Type B pancreatic cell (in vitro differentiated cells): ENCODE results near the gene FYN. TPM values are rescaled to one million over a fixed set of nuclear protein-coding genes. Genes with fewer than 3 reads are reported as not detected.

Experiments used
- DNase-seq: peaks from one replicate; pipeline ENCODE4 v3.0.0; 2021; ENCODE audit warnings: mixed read lengths; ENCODE audit not compliant: unreplicated experiment; ENCODE audit errors: extremely low spot score
- H3K27ac Mint-ChIP-seq: 2 replicates; pipeline ENCODE4 v1.8.0; 2021; ENCODE audit warnings: mild to moderate bottlenecking, mixed read lengths
- H3K27me3 Mint-ChIP-seq: 2 replicates; pipeline ENCODE4 v1.8.0; 2021; ENCODE audit warnings: mixed read lengths
- H3K36me3 Mint-ChIP-seq: 2 replicates; pipeline ENCODE4 v1.8.0; 2021; ENCODE audit warnings: mixed read lengths
- H3K4me1 Mint-ChIP-seq: one replicate; pipeline ENCODE4 v1.8.0; 2021; ENCODE audit warnings: mixed read lengths; ENCODE audit not compliant: unreplicated experiment
- H3K4me3 Mint-ChIP-seq: 2 replicates; pipeline ENCODE4 v1.8.0; 2021; ENCODE audit warnings: mild to moderate bottlenecking, mixed read lengths
- H3K9me3 Mint-ChIP-seq: 2 replicates; pipeline ENCODE4 v1.8.0; 2021; ENCODE audit warnings: mixed read lengths
- total RNA-seq: library from RNA; stranded (reverse); gene quantifications from 2 replicates; pipeline ENCODE4 v1.2.1, GENCODE V29; 2021; ENCODE audit warnings: low replicate concordance
- TF ChIP-seq, protein P1 (sequence below): fragments of 200-600 bp; sonication (generic); conservative IDR thresholded peaks from 2 replicates; pipeline ENCODE4 v1.5.0; 2021; ENCODE audit warnings: antibody characterized with exemption, mild to moderate bottlenecking

The FYN gene
- total RNA-seq, 1 donor from 2014 or later = 131 TPM

DNA sequence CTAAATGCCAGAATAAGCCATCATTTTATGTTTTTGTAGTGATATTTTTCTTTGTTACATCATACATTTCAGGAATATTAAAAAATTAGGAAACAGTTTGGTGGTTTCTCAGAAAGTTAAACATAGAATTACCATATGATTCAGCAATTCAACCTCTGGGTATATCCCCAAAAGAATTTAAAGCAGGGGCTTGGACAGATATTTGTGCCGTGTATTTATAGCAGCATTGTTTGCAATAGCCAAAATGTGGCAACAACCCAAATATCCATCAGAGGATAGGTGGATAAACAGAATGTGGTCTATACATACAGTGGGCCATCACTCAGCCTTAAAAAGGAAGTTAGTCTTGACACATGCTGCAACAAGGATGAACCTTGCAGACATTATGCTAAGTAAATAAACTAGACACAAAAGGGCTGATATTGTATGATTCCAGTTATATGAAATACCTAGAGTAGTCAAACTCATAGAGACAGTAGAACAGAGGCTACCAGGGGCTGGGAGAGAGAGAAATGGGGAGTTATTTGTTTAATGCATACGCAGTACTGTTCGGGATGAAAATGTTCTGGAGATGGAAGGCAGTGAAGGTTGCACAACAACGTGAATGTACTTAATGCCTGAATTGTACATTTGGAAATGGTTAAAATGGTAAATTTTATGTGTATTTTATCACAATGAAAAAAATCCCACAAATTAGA lies 248.7 kb downstream of the FYN start:
- no peak overlapping the region for H3K4me3 Mint-ChIP-seq
- H3K27ac Mint-ChIP-seq = no peak overlapping the region
- H3K9me3 Mint-ChIP-seq = no peaks in the 10 kb centered on the region
- DNase-seq = no peak
- peaks cover 2% of the 10 kb centered on the region for H3K27me3 Mint-ChIP-seq
- TF ChIP-seq, protein P1, sequence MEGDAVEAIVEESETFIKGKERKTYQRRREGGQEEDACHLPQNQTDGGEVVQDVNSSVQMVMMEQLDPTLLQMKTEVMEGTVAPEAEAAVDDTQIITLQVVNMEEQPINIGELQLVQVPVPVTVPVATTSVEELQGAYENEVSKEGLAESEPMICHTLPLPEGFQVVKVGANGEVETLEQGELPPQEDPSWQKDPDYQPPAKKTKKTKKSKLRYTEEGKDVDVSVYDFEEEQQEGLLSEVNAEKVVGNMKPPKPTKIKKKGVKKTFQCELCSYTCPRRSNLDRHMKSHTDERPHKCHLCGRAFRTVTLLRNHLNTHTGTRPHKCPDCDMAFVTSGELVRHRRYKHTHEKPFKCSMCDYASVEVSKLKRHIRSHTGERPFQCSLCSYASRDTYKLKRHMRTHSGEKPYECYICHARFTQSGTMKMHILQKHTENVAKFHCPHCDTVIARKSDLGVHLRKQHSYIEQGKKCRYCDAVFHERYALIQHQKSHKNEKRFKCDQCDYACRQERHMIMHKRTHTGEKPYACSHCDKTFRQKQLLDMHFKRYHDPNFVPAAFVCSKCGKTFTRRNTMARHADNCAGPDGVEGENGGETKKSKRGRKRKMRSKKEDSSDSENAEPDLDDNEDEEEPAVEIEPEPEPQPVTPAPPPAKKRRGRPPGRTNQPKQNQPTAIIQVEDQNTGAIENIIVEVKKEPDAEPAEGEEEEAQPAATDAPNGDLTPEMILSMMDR = no peak
- no peaks in the 10 kb centered on the region for H3K36me3 Mint-ChIP-seq
- H3K4me1 Mint-ChIP-seq = peaks cover 33% of the 10 kb centered on the region

DNA sequence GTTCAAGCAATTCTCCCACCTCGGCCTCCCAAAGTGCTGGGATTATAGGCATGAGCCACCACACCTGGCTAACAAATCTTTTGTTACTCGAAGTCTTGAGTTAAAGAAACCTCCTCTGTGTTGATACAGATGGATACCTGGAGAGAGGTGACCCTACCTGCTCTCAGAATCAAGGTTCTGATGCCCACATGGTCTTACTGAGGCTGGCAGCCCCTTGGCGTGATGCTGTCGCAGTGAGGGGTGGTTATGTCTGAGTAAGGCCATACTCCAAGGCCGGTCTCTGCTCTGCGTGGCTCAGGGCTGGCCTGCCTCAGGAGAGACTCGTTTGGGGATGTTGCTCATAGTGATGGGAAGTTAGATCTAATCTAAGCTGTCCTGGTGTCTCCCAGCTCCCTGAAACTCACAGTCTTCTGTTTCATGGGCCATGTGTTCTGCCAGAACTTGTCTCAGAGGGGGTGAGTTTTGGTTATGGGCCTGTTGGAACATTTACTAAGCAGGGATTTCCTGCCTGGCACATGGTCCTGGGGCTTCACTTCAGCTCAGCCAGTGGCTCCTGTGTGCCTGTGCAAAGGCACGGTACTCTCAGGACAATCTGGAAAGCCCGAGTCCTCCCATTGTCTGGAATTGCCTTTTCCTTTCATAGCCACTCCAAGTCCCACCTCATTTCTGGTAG lies 250.1 kb downstream of the FYN start:
- TF ChIP-seq, protein P1 = no peak
- H3K27me3 Mint-ChIP-seq = peaks cover 2% of the 10 kb centered on the region
- no peak overlapping the region for H3K4me3 Mint-ChIP-seq
- DNase-seq = peak; percentile 48
- no peaks in the 10 kb centered on the region for H3K9me3 Mint-ChIP-seq
- peaks cover 26% of the 10 kb centered on the region for H3K4me1 Mint-ChIP-seq
- H3K36me3 Mint-ChIP-seq = no peaks in the 10 kb centered on the region
- H3K27ac Mint-ChIP-seq = no peak overlapping the region

DNA sequence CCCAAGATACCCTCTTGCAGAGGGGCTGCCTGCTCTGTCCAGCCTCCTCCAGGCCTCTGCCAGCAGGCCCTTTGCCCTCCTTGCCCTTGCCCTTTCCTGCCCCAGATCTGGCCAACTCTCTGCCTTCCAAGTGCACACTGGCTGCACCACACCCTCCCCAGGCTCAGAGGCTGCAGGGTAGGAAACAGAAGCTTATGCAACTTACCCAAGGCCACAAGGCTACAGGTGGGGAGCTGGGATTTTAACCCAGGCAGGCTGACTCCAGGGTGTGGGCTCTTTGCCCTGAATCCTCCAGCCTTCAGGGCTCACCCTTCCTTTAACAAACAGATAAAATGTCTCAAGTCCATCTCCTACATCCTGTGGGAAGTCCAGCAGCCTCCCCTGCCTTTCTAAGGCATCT lies 253.1 kb downstream of the FYN start:
- Mint-ChIP-seq H3K27me3 (peaks cover 2% of the 10 kb centered on the region), H3K4me3 (no peak overlapping the region), H3K9me3 (no peaks in the 10 kb centered on the region), H3K4me1 (peaks cover 17% of the 10 kb centered on the region), H3K27ac (no peak overlapping the region), H3K36me3 (no peaks in the 10 kb centered on the region)
- TF ChIP-seq, protein P1 = no peak
- DNase-seq = no peak

DNA sequence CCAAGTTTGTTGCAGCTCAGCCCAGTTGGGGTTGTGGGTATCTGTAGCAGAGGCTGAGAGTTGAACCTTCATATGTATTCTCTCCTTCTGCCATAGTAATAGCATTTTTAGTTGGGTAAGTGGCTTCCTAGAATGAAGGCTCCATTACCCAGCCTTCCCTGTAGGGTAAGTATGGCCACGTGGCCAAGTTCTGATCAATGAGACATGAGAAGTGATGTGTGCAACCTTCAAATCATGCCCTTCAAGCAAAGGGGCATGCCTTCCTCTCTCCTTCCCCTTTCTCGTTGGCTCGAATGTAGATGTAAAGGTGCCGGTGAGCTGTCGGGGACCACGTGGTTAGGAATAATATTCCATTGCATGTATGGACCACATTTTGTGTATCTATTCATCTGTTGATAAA lies 254.8 kb downstream of the FYN start:
- peaks cover 23% of the 10 kb centered on the region for H3K4me1 Mint-ChIP-seq
- H3K4me3 Mint-ChIP-seq = no peak overlapping the region
- DNase-seq = no peak
- TF ChIP-seq, protein P1 = no peak
- H3K27ac Mint-ChIP-seq = no peak overlapping the region
- H3K9me3 Mint-ChIP-seq = no peaks in the 10 kb centered on the region
- no peaks in the 10 kb centered on the region for H3K36me3 Mint-ChIP-seq
- peaks cover 2% of the 10 kb centered on the region for H3K27me3 Mint-ChIP-seq

DNA sequence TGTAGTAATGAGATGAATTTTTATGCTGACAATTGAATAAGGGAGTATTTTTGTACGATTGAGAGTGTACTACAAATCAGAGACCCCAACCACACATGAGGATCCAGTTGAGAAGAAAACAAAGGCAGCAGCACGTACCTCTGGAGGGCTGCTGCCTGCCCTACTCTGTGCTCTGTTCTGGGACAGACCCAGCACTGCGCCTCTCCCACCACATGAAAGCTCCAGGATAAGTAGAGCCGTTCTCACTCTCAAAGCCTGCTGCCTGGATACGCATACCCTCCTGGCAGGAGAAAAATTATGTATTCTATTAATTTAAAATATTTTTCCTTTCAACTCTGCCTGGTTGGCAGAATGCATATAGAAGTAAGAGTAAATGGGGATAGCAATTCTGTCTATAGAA lies 256.1 kb downstream of the FYN start:
- TF ChIP-seq, protein P1 = no peak
- no peak for DNase-seq
- H3K36me3 Mint-ChIP-seq = no peaks in the 10 kb centered on the region
- peaks cover 2% of the 10 kb centered on the region for H3K27me3 Mint-ChIP-seq
- no peak overlapping the region for H3K4me3 Mint-ChIP-seq
- no peak overlapping the region for H3K27ac Mint-ChIP-seq
- peaks cover 23% of the 10 kb centered on the region for H3K4me1 Mint-ChIP-seq
- peaks cover 4% of the 10 kb centered on the region for H3K9me3 Mint-ChIP-seq
